ENCODE data around the gene SLX4. TPM values are rescaled to one million over a fixed set of nuclear protein-coding genes. Genes with fewer than 3 reads are reported as not detected.

SLX4 gene
- total RNA-seq, 1 donor from 2014 or later = 9.3 TPM

DNA sequence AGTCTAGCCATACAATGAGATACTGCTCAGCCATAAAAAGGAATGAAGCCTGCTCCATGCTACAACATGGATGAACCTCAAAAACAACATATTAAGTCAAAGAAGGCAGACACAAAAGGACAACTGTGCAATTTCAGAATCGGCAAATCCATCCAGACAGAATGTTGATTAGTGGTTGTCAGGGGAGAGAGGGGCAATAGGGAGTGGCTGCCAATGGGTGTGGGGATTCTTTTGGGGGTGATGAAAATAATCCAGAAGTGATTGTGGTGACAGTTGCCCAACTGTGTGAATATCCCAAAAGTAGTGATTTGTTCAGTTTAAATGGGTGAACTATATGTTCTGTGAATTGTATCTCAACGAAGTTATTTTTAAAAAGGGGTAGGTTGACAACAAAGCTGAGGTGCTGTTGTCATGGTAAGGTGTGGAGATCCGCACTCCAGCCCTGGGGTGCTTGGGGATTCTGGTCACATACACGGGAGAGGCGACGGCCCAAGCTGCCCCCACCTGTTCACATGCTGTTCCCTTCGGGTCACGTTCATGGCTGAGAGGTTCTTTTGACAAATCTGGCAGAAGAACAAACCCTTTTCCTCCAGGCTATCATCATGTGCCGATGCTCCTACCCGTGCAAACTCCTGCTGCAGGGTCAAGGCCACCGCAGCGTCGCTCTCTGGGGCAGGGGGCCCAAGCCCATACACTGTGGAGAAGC is 9.6 kb downstream of the SLX4 start:
- no peaks in the 10 kb centered on the region for H3K27me3 Mint-ChIP-seq (ENCODE audit: low read depth)

DNA sequence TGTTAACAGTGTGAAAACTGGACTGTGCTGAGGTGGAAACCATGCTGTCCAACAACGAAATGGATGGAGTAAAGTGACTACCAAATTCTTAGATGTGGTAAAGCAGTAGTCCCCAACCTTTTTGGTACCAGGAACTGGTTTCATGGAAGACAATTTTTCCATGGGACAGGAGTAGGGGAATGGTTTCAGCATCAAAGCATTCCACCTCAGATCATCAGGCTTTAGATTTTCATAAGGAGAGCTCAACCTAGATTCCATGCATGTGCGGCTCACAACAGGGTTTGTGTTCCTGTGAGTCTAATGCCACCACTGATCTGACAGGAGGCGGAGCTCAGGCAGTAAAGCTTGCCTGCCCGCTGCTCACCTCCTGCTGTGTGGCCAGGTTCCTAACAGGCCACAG is 11.5 kb downstream of the SLX4 start:
- H3K4me1 Mint-ChIP-seq (ENCODE audit: low read depth) = no peaks in the 10 kb centered on the region
- no peak overlapping the region for H3K27ac Mint-ChIP-seq (ENCODE audit: unreplicated experiment)
- no peak for DNase-seq (ENCODE audit: low spot score)
- peaks cover 29% of the 10 kb centered on the region for H3K36me3 Mint-ChIP-seq (ENCODE audit: low read depth)
- TF ChIP-seq, protein P1, sequence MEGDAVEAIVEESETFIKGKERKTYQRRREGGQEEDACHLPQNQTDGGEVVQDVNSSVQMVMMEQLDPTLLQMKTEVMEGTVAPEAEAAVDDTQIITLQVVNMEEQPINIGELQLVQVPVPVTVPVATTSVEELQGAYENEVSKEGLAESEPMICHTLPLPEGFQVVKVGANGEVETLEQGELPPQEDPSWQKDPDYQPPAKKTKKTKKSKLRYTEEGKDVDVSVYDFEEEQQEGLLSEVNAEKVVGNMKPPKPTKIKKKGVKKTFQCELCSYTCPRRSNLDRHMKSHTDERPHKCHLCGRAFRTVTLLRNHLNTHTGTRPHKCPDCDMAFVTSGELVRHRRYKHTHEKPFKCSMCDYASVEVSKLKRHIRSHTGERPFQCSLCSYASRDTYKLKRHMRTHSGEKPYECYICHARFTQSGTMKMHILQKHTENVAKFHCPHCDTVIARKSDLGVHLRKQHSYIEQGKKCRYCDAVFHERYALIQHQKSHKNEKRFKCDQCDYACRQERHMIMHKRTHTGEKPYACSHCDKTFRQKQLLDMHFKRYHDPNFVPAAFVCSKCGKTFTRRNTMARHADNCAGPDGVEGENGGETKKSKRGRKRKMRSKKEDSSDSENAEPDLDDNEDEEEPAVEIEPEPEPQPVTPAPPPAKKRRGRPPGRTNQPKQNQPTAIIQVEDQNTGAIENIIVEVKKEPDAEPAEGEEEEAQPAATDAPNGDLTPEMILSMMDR (IDR thresholded peaks at IDR 0.05) = no peak
- no peaks in the 10 kb centered on the region for H3K9me3 Mint-ChIP-seq (ENCODE audit: low read depth)
- no peaks in the 10 kb centered on the region for H3K27me3 Mint-ChIP-seq (ENCODE audit: low read depth)
- H3K4me3 Mint-ChIP-seq (ENCODE audit: unreplicated experiment) = no peak overlapping the region

More for the DNA sequence above, 9.6 kb downstream of the SLX4 start:
- H3K27ac Mint-ChIP-seq (ENCODE audit: unreplicated experiment) = no peak overlapping the region
- no peaks in the 10 kb centered on the region for H3K9me3 Mint-ChIP-seq (ENCODE audit: low read depth)
- DNase-seq (ENCODE audit: low spot score) = no peak
- TF ChIP-seq, protein P1 (IDR thresholded peaks at IDR 0.05) = no peak
- H3K36me3 Mint-ChIP-seq (ENCODE audit: low read depth) = peaks cover 32% of the 10 kb centered on the region
- H3K4me3 Mint-ChIP-seq (ENCODE audit: unreplicated experiment) = no peak overlapping the region
- no peaks in the 10 kb centered on the region for H3K4me1 Mint-ChIP-seq (ENCODE audit: low read depth)

DNA sequence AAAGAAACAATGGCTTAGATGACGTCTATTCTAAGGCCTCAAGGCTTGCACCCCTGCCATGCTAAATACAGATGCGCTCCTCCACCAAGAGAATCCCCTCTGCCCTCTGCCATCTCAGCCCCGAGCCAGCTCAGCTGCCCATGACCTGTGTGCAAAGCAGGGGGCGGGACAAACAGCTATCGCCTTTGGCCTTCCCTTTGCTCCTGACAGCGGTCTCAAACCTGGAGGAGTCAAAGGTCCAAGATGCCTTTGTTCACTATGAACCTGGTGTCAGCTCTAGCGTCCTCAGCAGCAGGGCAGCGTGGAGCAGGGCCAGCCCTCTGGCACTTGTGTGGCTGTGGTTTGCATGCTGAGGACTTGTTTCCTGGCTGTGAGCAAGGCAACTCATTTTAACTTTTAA is 12.3 kb downstream of the SLX4 start:
- Mint-ChIP-seq H3K4me3 (ENCODE audit: unreplicated experiment) (no peak overlapping the region), H3K4me1 (ENCODE audit: low read depth) (no peaks in the 10 kb centered on the region), H3K9me3 (ENCODE audit: low read depth) (no peaks in the 10 kb centered on the region), H3K27ac (ENCODE audit: unreplicated experiment) (no peak overlapping the region), H3K27me3 (ENCODE audit: low read depth) (no peaks in the 10 kb centered on the region), H3K36me3 (ENCODE audit: low read depth) (peaks cover 30% of the 10 kb centered on the region)
- TF ChIP-seq, protein P1 (IDR thresholded peaks at IDR 0.05) = no peak
- DNase-seq (ENCODE audit: low spot score) = no peak

DNA sequence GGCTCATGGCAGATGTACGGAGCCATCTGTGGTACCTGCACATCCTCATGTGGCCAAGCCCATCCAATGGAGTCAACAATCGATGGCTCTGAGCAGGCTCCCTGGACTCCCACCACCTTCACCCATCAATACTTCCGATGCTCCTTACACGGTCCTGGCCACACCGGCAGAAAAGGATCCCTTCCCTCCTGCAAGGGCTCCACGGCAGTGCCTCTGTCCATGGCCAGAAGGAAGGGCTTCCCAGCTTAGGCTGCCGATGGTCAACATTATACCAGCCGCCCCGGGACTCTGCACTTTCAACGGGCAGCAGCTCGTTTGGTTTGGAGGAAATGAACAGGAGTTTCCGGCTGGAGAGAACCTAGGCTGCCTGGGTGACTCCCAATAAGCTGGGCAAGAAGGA is 13.2 kb downstream of the SLX4 start:
- Mint-ChIP-seq H3K27me3 (ENCODE audit: low read depth) (no peaks in the 10 kb centered on the region), H3K4me1 (ENCODE audit: low read depth) (no peaks in the 10 kb centered on the region), H3K4me3 (ENCODE audit: unreplicated experiment) (no peak overlapping the region), H3K27ac (ENCODE audit: unreplicated experiment) (no peak overlapping the region), H3K9me3 (ENCODE audit: low read depth) (no peaks in the 10 kb centered on the region), H3K36me3 (ENCODE audit: low read depth) (peaks cover 26% of the 10 kb centered on the region)
- TF ChIP-seq, protein P1 (IDR thresholded peaks at IDR 0.05) = no peak
- DNase-seq (ENCODE audit: low spot score) = no peak

DNA sequence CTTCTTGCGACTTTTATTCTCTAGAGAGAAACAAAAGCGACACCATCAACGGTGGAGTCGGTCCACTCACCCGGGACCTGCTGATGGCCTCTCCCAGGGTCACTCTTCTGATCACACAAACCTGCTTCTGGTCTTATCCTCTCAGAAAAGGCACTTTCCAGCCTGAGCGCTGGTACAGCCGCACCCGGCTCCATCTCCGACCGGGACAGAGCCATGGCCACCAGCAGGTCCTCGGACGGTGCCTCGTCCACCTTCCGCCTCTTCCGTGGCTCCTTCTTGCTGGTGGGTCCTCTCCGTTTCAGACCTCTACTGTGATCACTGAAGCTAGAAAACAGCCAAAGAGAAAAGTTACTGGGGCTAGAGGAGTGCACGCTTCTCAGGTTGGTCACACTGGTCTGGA is 13.7 kb downstream of the SLX4 start:
- H3K27me3 Mint-ChIP-seq (ENCODE audit: low read depth) = no peaks in the 10 kb centered on the region
- TF ChIP-seq, protein P1 (IDR thresholded peaks at IDR 0.05) = no peak
- H3K9me3 Mint-ChIP-seq (ENCODE audit: low read depth) = no peaks in the 10 kb centered on the region
- H3K27ac Mint-ChIP-seq (ENCODE audit: unreplicated experiment) = no peak overlapping the region
- H3K4me3 Mint-ChIP-seq (ENCODE audit: unreplicated experiment) = no peak overlapping the region
- peaks cover 25% of the 10 kb centered on the region for H3K36me3 Mint-ChIP-seq (ENCODE audit: low read depth)
- H3K4me1 Mint-ChIP-seq (ENCODE audit: low read depth) = no peaks in the 10 kb centered on the region
- no peak for DNase-seq (ENCODE audit: low spot score)
